NCI-H510A (cell line): ENCODE measurements around the gene C5AR1.
"Not testable (repeated sequence)": the region's sequence is repeated elsewhere in the genome, so short reads cannot be mapped to it uniquely, and the experiment has no call there.

Experiments
- DNase-seq: peaks from one replicate; lab custom pipeline; 2025; lab: John Stamatoyannopoulos, UW

C5AR1 gene

DNA sequence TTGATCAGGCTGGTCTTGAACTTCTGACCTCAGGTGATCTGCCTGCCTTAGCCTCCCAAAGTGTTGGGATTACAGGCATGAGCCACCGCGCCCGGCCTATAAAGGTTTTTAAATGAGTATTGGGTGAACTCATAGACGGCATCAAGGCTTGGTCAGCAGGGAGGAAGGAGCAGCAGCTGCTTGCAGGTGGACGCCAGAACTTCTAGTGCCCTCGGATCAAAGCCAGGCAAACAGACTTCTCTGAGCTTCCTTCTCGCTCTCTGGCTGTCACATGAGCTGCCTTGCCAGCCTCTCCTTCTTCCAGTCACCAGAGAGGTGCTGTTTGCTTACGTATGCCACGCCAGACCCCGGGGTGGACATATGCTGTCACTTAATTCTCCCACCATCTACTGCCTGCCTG is 55.8 kb downstream of the C5AR1 start:
- not testable (repeated sequence) for DNase-seq

DNA sequence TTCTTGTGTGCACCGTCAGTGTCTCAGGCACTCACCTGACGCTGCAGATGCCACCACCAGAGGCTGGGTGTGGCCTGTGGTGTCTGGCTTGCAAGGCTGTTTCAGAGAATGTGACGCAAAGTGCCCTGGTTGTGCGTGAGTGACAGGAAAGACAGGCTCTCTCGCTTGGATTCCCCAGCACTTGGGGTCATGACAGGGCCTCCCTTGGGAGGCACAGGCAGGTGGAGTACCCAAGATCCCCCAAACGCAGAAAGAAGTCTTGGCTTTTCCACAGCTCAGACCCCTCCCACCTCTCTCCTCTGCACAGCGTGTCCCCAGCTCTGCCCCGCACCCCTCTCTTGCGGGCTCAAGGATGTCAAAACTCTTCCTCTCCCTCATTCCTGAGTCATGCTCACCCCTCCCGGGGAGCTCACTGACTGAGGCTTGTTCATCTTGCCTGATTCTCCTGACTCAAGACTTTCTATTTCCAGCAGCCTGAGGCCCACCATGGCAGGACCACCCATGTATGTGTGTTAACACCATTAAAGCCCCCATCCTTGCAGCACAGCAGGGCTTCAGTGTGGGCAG is 60.5 kb downstream of the C5AR1 start:
- no peak for DNase-seq

DNA sequence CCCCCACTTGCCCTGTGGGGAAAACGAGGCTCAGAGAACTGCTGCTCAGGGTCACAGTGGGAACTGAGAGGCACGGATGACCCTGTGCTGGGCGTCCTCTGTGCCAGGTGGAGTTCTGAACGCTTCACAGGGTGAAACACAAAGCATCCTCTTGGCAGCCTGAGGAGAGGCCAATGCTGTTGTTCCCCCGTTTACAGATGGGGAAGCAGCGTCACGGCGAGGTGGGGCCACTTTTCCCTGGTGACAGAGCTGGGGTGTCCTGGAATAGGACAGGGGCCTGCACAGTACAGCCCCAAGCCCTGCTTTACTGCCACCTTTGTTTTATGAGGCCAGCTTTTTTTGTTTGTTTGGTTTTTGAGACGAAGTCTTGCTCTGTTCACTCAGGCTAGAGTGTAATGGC is 61.6 kb downstream of the C5AR1 start:
- DNase-seq, result no peak
